ENCODE measurements around the gene CHRNA4.

CHRNA4 gene

DNA sequence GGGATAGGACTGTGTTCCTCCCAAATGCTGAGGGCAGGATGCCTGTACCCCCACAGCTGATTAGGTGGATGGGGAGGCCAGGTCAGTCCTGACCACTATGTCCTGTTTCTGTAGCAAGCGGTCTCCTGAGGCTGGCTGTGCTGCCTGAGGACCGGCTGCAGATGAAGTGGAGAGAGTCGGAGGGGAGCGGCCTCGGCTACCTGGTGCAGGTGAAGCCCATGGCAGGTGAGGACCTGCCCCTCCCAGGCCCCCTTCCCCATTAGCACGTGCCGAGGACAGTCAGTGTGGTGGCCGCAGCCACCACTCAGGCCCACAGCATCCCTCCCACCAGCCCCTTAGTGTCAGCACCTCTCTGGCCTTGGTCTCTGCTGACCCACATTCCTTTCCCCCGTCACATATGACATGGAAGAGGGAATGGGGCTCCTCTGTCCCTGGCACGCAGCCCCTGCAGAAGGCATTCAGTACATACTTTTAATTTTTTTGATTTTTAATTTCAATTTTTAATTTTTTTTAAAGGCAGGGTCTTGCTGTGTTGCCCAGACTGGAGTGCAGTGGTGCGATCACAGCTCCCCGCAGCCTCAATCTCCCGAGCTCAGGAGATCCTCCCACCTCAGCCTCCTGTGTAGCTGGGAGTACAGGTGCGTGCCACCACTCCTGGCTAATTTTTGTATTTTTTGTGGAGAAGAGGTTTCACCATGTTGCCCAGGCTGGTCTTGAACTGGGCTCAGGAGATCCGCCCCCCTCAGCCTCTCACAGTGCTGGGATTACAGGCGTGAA, 63.2 kb downstream of the CHRNA4 start:
- no CpG with 5 or more reads among the region's 16 CpGs for WGBS, 2 donors (ENCODE audit: extremely low coverage in 2 of 2, insufficient read length in 2 of 2, insufficient replicate concordance in 1 of 2)
- Histone ChIP-seq H3K4me3 (ENCODE audit: low read length in 2 of 2) (peak overlapping the region in 1 of 2 donors; percentile 40), H3K23ac (ENCODE audit: low read depth, low read length, poor library complexity) (peak overlapping the region; percentile 17), H3K27me3 (ENCODE audit: control insufficient read depth in 3 of 3, insufficient read depth in 3 of 3, low read depth in 1 of 3, low read length in 3 of 3) (peaks cover 0 to 13% (median 0%) of the 10 kb centered on the region in 3 experiments), H3K79me1 (ENCODE audit: low read depth, low read length) (no peaks in the 10 kb centered on the region), H4K8ac (ENCODE audit: low read depth, low read length) (no peak overlapping the region), H3K4me2 (ENCODE audit: insufficient read depth, low read length, poor library complexity, severe bottlenecking) (no peak overlapping the region), H2BK5ac (ENCODE audit: low read length) (peak overlapping the region; percentile 77), H3K27ac (replicated peaks; ENCODE audit: low read length) (no peak overlapping the region), H3K14ac (ENCODE audit: low read length) (peak overlapping the region; percentile 31), H3K4me1 (ENCODE audit: control insufficient read depth in 2 of 2, insufficient read depth in 1 of 2, low read depth in 1 of 2, low read length in 2 of 2) (peaks cover 20 to 27% of the 10 kb centered on the region in 2 donors), H2BK12ac (ENCODE audit: low read length) (peak overlapping the region; percentile 46), H4K91ac (ENCODE audit: low read depth, low read length, poor library complexity) (no peak overlapping the region), H3K18ac (ENCODE audit: low read length) (peak overlapping the region; percentile 80), H2BK15ac (ENCODE audit: low read length) (peak overlapping the region; percentile 87), H3K9me3 (replicated peaks in 1 of 2; ENCODE audit: control insufficient read depth in 2 of 2, insufficient read depth in 1 of 2, low read depth in 1 of 2, low read length in 2 of 2) (no peaks in the 10 kb centered on the region), H3K36me3 (replicated peaks in 1 of 2; ENCODE audit: control insufficient read depth in 2 of 2, insufficient read depth in 2 of 2, low read length in 2 of 2) (no peaks in the 10 kb centered on the region), H2BK120ac (ENCODE audit: low read depth, low read length) (no peak overlapping the region), H3K9ac (ENCODE audit: low read depth, low read length, poor library complexity) (no peak overlapping the region), H3K4ac (ENCODE audit: low read length) (no peak overlapping the region), H2AK5ac (ENCODE audit: low read depth, low read length) (peak overlapping the region; percentile 94), H2AFZ (ENCODE audit: low read length) (no peak overlapping the region)
- DNase-seq (ENCODE audit: low spot score) = no peak

DNA sequence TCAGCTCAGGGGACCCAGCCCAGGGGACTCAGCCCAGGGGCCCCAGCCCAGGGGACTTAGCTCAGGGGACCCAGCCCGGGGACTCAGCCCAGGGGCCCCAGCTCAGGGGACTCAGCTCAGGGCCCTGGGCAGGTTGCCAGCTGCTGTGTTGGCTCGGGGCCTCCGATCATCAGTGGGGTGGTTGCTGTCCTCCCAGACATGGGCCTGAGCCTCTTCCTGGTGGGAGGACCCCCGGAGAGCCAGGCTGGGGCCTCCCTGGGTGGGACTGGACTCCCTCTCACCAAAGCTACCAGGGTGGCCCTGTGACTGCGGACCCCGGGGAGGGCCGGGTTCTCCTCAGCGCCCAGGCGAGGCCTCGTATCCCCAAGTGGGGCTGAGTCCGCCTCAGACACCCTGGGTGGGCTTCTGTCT, 63.8 kb downstream of the CHRNA4 start:
- WGBS, 2 donors (ENCODE audit: extremely low coverage in 2 of 2, insufficient read length in 2 of 2, insufficient replicate concordance in 1 of 2) = no CpG with 5 or more reads among the region's 11 CpGs
- H3K4ac ChIP-seq (ENCODE audit: low read length) = no peak overlapping the region
- DNase-seq (ENCODE audit: low spot score) = no peak

DNA sequence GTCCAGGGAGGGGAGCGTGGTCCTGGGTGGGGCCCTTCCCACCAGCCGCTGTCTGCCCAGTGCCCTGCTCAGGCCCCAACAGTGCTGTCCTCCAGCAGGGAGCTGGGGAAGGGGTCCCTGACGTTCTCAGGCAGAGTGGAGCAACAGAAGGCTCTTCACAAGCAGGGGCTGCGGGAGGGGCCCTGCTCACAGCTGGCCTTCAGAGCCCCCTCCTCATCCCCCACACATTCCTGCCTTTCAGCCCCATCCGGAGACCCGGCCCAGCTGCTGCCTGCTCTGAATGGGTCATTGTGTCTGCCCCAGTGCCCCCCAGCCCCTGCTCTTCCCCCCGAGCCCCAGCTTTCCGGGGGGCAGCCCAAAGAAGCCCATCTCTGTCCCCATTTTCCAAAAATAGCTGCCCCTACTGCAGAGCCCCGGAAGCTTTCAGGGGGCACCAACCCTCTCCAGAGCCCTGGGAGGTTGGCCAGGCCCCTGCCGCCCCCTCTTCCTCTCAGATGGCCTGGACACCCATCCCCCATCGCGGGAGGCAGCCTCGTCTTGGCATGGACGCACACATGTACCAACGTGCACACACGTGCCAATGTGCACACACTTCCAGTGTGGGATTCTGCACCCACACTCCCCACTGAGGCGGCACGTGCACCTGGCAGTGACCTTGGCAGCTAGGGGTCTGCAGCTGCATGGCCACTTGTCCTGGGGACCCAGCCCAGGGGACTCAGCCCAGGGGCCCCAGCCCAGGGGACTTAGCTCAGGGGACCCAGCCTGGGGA, 64.4 kb downstream of the CHRNA4 start:
- peak overlapping the region; percentile 19 for H2AFZ ChIP-seq (ENCODE audit: low read length)
- H2AK5ac ChIP-seq (ENCODE audit: low read depth, low read length) = peak overlapping the region; percentile 79
- H2BK120ac ChIP-seq (ENCODE audit: low read depth, low read length) = no peak overlapping the region
- no peak for DNase-seq (ENCODE audit: low spot score)
- H3K4me3 ChIP-seq (ENCODE audit: low read length in 2 of 2) = no peak overlapping the region
- H2BK5ac ChIP-seq (ENCODE audit: low read length) = peak overlapping the region; percentile 77
- H3K9me3 ChIP-seq (replicated peaks in 1 of 2; ENCODE audit: control insufficient read depth in 2 of 2, insufficient read depth in 1 of 2, low read depth in 1 of 2, low read length in 2 of 2) = no peaks in the 10 kb centered on the region
- peaks cover 20 to 27% of the 10 kb centered on the region in 2 donors for H3K4me1 ChIP-seq (ENCODE audit: control insufficient read depth in 2 of 2, insufficient read depth in 1 of 2, low read depth in 1 of 2, low read length in 2 of 2)
- H3K79me1 ChIP-seq (ENCODE audit: low read depth, low read length) = peaks cover 3% of the 10 kb centered on the region
- H3K4me2 ChIP-seq (ENCODE audit: insufficient read depth, low read length, poor library complexity, severe bottlenecking) = no peak overlapping the region
- H2BK15ac ChIP-seq (ENCODE audit: low read length) = peak overlapping the region; percentile 87
- no peaks in the 10 kb centered on the region for H3K36me3 ChIP-seq (replicated peaks in 1 of 2; ENCODE audit: control insufficient read depth in 2 of 2, insufficient read depth in 2 of 2, low read length in 2 of 2)
- peak overlapping the region; percentile 91 for H3K18ac ChIP-seq (ENCODE audit: low read length)
- peak overlapping the region; percentile 30 for H4K8ac ChIP-seq (ENCODE audit: low read depth, low read length)
- peak overlapping the region; percentile 9 for H3K14ac ChIP-seq (ENCODE audit: low read length)
- H3K9ac ChIP-seq (ENCODE audit: low read depth, low read length, poor library complexity) = no peak overlapping the region
- no peak overlapping the region for H4K91ac ChIP-seq (ENCODE audit: low read depth, low read length, poor library complexity)
- no peak overlapping the region for H3K4ac ChIP-seq (ENCODE audit: low read length)
- WGBS, 2 donors (ENCODE audit: extremely low coverage in 2 of 2, insufficient read length in 2 of 2, insufficient replicate concordance in 1 of 2) = no CpG with 5 or more reads among the region's 18 CpGs
- H3K27ac ChIP-seq (replicated peaks; ENCODE audit: low read length) = no peak overlapping the region
- no peak overlapping the region for H3K23ac ChIP-seq (ENCODE audit: low read depth, low read length, poor library complexity)
- peaks cover 0 to 13% (median 0%) of the 10 kb centered on the region in 3 experiments for H3K27me3 ChIP-seq (ENCODE audit: control insufficient read depth in 3 of 3, insufficient read depth in 3 of 3, low read depth in 1 of 3, low read length in 3 of 3)
- H2BK12ac ChIP-seq (ENCODE audit: low read length) = peak overlapping the region; percentile 46

More for the DNA sequence above, 63.8 kb downstream of the CHRNA4 start:
- no peak overlapping the region for H2AFZ ChIP-seq (ENCODE audit: low read length)
- no peaks in the 10 kb centered on the region for H3K36me3 ChIP-seq (replicated peaks in 1 of 2; ENCODE audit: control insufficient read depth in 2 of 2, insufficient read depth in 2 of 2, low read length in 2 of 2)
- peaks cover 2% of the 10 kb centered on the region for H3K79me1 ChIP-seq (ENCODE audit: low read depth, low read length)
- H3K9ac ChIP-seq (ENCODE audit: low read depth, low read length, poor library complexity) = no peak overlapping the region
- peak overlapping the region; percentile 17 for H3K23ac ChIP-seq (ENCODE audit: low read depth, low read length, poor library complexity)
- no peak overlapping the region for H3K14ac ChIP-seq (ENCODE audit: low read length)
- H3K18ac ChIP-seq (ENCODE audit: low read length) = peak overlapping the region; percentile 80
- peak overlapping the region; percentile 94 for H2AK5ac ChIP-seq (ENCODE audit: low read depth, low read length)
- H3K27ac ChIP-seq (replicated peaks; ENCODE audit: low read length) = no peak overlapping the region
- no peaks in the 10 kb centered on the region for H3K9me3 ChIP-seq (replicated peaks in 1 of 2; ENCODE audit: control insufficient read depth in 2 of 2, insufficient read depth in 1 of 2, low read depth in 1 of 2, low read length in 2 of 2)
- H3K4me1 ChIP-seq (ENCODE audit: control insufficient read depth in 2 of 2, insufficient read depth in 1 of 2, low read depth in 1 of 2, low read length in 2 of 2) = peaks cover 20 to 27% of the 10 kb centered on the region in 2 donors
- peak overlapping the region; percentile 77 for H2BK5ac ChIP-seq (ENCODE audit: low read length)
- H4K91ac ChIP-seq (ENCODE audit: low read depth, low read length, poor library complexity) = no peak overlapping the region
- no peak overlapping the region for H4K8ac ChIP-seq (ENCODE audit: low read depth, low read length)
- peak overlapping the region; percentile 46 for H2BK12ac ChIP-seq (ENCODE audit: low read length)
- H2BK120ac ChIP-seq (ENCODE audit: low read depth, low read length) = no peak overlapping the region
- H3K4me2 ChIP-seq (ENCODE audit: insufficient read depth, low read length, poor library complexity, severe bottlenecking) = no peak overlapping the region
- H2BK15ac ChIP-seq (ENCODE audit: low read length) = peak overlapping the region; percentile 87
- no peak overlapping the region for H3K4me3 ChIP-seq (ENCODE audit: low read length in 2 of 2)
- H3K27me3 ChIP-seq (ENCODE audit: control insufficient read depth in 3 of 3, insufficient read depth in 3 of 3, low read depth in 1 of 3, low read length in 3 of 3) = peaks cover 0 to 13% (median 0%) of the 10 kb centered on the region in 3 experiments

DNA sequence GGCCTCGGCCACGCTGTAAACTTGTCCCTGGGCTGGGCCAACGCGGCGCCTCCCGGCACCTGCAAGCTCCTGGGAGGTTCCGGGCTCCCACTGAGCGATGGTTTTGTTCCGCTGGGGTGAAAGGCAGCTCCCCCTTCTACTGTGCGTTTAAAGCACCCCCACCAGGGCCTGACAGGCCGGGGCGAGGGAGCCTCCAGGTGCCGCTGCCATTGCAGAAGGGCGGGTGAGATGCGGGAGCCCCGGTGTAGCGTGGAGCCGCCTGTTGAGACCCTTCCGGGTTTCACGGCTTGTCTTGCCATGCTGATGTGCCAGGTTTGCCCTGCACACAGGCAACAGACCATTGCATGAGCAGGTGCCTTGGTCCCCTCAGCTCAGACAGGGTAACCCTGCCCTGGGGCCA, 65.3 kb downstream of the CHRNA4 start:
- no peak for DNase-seq (ENCODE audit: low spot score)

More for the DNA sequence above, 65.3 kb downstream of the CHRNA4 start:
- H2BK120ac ChIP-seq (ENCODE audit: low read depth, low read length) = peak overlapping the region; percentile 10
- H4K91ac ChIP-seq (ENCODE audit: low read depth, low read length, poor library complexity) = no peak overlapping the region
- no peak overlapping the region for H4K8ac ChIP-seq (ENCODE audit: low read depth, low read length)
- H2BK5ac ChIP-seq (ENCODE audit: low read length) = no peak overlapping the region
- peak overlapping the region; percentile 92 for H3K18ac ChIP-seq (ENCODE audit: low read length)
- peaks cover 0 to 13% (median 0%) of the 10 kb centered on the region in 3 experiments for H3K27me3 ChIP-seq (ENCODE audit: control insufficient read depth in 3 of 3, insufficient read depth in 3 of 3, low read depth in 1 of 3, low read length in 3 of 3)
- H3K4me1 ChIP-seq (ENCODE audit: control insufficient read depth in 2 of 2, insufficient read depth in 1 of 2, low read depth in 1 of 2, low read length in 2 of 2) = peaks cover 23 to 27% of the 10 kb centered on the region in 2 donors
- H3K4me3 ChIP-seq (ENCODE audit: low read length in 2 of 2) = no peak overlapping the region
- no peak overlapping the region for H2BK12ac ChIP-seq (ENCODE audit: low read length)
- H3K27ac ChIP-seq (replicated peaks; ENCODE audit: low read length) = no peak overlapping the region
- H3K36me3 ChIP-seq (replicated peaks in 1 of 2; ENCODE audit: control insufficient read depth in 2 of 2, insufficient read depth in 2 of 2, low read length in 2 of 2) = no peaks in the 10 kb centered on the region
- peak overlapping the region; percentile 19 for H2AFZ ChIP-seq (ENCODE audit: low read length)
- H3K23ac ChIP-seq (ENCODE audit: low read depth, low read length, poor library complexity) = no peak overlapping the region
- peak overlapping the region; percentile 77 for H2BK15ac ChIP-seq (ENCODE audit: low read length)
- H3K79me1 ChIP-seq (ENCODE audit: low read depth, low read length) = peaks cover 5% of the 10 kb centered on the region
- H3K9me3 ChIP-seq (replicated peaks in 1 of 2; ENCODE audit: control insufficient read depth in 2 of 2, insufficient read depth in 1 of 2, low read depth in 1 of 2, low read length in 2 of 2) = no peaks in the 10 kb centered on the region
- no CpG with 5 or more reads among the region's 20 CpGs for WGBS, 2 donors (ENCODE audit: extremely low coverage in 2 of 2, insufficient read length in 2 of 2, insufficient replicate concordance in 1 of 2)
- no peak overlapping the region for H3K9ac ChIP-seq (ENCODE audit: low read depth, low read length, poor library complexity)
- no peak overlapping the region for H3K4ac ChIP-seq (ENCODE audit: low read length)
- H3K14ac ChIP-seq (ENCODE audit: low read length) = peak overlapping the region; percentile 94
- peak overlapping the region; percentile 20 for H3K4me2 ChIP-seq (ENCODE audit: insufficient read depth, low read length, poor library complexity, severe bottlenecking)
- H2AK5ac ChIP-seq (ENCODE audit: low read depth, low read length) = peak overlapping the region; percentile 48
